HG02885 (cell line): ENCODE results near the gene ARFGEF3.

Experiments used
- ATAC-seq: cut with Tn5 transposase; IDR thresholded peaks from one replicate; pipeline ENCODE4 v1.9.1; 2021; ENCODE audit warnings: mild to moderate bottlenecking; ENCODE audit not compliant: unreplicated experiment, poor library complexity

The ARFGEF3 gene

DNA sequence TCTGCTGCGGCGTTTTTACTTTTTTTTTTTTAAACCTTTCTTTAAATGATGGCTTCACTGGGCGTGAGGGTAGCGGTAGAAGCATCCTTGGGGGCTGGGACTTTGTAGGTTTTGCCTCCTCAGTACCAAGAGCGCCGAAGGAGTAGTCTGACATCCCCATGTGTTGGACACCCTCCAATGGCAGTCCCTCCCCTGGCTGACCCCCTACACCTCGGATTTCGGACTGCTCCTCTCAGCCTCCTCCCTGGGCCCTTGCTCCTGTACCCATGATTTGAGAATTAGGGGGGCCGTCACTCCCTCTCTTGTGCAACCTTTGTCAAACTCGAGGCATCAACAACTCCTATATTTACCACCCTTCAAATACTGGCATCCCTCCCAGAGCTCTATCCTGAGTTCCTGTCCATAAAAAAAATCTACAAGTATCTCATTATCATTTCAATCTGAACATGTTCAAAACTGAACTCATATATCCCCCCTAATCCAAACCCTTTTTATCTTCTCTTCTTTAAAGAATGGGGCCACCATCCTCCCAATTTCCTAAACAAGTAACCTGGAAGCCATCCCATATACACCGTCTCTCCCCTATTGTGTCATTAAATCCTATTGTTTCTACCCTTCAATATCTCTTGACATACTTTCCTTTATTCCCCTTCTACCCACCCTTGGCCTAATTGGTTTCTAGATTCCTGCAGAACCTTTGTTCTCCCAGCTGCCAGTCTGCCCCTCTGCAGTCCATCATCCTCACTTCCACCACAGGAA is 1.2 kb upstream of the ARFGEF3 start:
- ATAC-seq: no peak

DNA sequence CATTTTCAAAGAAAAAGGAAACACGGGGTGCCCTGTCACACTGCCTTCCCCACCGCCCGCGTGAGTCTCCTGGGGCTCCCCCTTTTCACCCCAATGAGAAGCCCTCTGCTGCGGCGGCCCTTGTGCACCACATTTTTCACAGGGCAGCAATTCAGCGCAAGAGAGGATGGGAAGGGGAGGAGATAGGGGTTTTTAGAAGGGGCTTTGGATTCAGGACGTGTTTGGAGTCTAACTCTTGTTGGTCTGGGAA is 726 bp upstream of the ARFGEF3 start:
- no peak for ATAC-seq

DNA sequence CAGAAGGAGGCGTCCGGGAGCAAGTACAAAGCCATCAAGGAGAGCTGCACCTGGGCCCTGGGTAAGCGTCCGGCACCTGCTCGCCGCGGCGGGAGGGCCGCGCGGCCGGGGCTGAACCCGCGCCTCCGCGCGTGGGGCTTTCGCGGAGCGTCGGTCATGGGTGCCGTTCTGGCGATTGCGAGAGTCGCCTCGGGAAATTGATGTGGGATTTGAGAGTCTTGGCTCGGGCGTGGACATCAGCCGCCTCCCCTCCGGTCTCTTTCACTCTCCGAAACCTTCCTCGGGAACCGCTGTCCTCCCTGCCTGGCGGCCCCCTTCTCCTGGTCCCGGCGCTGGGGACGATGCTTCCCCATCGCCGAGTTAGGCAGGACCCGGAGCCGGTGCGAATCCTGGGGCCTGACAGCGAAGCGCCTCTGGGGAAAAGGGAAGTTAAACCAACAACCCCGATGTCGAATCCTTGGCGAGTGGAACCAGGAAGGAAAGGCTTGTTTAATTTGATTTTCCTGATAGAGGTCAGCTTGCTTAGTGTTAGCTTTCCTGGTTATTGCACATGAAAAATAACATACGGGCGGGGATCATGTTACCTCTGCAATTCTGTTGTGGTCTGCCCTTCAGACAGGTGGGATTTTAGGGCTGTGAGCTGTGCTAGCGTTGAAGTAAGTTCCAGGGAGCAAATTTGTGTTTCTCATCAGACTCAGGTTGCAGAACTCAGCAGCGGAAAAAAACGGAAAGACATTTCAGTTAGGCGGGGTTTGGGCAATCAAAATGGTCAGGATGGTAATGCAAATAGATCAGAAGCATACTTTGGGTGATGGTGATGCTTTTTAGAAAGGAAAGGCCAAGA is 594 bp downstream of the ARFGEF3 start:
- peak; percentile 45 for ATAC-seq

DNA sequence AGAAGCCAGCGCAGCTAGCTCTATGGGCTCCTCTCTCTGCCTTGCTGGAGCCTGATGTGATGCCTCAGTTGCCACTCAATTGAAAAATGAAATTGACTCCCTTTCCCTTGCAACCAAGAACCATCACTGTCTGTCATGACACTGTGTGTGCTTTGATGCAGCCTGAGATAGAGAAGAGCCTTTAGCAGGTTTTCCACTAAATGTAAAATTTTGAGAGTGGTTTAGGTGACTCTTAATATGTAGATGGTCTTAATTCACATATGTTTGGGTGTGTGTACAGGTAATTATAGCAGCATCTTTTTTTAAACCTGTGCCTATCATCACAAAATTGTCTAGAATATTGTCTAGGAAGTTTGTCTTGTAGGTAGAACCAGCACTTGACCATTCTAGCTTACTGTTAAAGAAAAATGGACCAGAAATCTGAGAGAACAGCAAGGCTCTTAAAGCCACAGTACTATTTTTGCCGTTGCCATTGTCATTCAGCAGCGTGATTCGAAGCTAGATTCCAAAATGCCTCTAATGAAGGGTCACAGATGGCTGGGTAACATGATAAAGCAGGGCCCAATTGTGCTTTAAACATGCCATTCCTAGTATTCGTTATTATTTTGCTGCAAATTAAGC is 1.3 kb downstream of the ARFGEF3 start:
- ATAC-seq: no peak

DNA sequence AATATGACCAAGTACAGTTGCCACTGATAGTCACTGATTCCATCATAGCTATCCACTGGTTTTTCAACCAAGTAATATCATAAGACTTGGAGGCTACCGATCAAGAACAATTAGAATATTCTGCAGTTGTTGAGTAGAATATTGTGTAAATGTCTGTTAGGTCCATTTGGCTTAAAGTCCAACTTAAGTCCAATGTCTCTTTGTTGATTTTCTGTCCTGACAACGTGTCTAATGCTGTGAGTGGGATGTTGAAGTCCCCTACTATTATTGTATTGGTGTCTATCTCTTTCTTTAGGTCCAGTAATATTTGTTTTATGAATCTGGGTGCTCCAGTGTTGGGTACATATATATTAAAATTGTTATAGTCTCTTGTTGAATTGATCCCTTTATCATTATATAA is 13.9 kb downstream of the ARFGEF3 start:
- ATAC-seq: no peak

DNA sequence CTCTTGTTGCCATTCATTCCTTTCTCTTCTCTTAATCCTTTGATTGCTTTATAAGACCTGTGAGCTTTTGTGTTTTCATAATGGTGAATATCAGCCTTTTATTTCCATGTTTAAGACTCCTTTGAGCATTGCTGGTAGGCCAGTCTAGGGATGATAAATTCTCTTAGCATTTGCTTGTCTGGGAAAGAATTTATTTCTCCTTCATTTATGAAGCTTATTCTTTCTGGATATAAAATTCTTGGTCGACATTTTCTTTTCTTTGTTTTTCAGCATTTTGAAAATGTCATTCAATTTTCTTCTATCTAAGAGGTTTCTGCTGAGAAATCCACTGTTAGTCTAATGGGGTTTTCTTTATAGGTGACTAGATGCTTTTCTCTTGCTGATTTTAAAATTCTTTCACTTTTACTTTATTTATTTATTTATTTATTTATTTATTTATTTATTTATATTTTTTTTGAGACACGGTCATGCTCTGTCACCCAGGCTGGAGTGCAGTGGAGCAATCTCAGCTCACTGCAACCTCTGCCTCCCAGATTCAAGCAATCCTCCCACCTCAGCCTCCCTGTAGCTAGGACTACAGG is 15.0 kb downstream of the ARFGEF3 start:
- ATAC-seq: no peak

DNA sequence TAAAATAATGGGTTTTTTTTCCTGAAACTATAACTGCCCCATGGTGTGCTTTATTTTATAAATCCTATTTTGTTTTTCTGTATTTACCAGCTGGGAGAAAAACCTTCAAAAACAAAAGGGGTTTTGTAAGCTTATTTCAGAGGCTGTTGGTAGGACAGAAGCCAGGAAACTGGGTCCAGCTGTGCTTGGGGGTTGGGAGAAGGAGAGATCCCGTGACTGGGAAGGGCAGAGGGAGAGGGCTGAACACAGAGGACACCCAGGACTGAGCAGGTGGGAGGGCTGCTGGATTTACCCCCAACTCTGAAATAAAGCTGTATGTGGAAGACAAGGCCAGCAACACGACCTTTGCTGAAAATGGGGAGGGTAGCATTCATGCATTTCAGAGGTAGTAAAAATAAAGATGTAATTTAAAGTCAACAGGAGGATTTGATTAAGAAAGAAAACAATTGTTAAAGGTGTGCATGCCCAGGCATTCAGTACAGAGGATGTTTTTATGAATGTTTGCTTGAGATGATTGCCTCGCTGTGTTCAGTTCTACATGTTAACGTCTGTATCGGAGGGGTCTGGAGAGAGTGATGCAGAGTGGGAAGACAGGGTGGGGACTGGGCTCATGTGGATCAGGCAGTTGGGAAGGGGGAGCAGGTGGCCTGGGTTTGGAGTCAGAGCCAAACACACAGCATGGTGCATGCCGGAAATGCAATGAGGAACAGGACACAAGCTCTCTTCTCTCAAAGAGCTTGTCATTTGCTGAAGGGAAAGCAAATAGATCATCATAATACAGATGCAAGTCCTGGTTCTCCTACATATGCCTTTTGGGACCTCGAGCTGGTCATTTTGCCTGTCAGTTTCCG is 21.4 kb downstream of the ARFGEF3 start:
- no peak for ATAC-seq

DNA sequence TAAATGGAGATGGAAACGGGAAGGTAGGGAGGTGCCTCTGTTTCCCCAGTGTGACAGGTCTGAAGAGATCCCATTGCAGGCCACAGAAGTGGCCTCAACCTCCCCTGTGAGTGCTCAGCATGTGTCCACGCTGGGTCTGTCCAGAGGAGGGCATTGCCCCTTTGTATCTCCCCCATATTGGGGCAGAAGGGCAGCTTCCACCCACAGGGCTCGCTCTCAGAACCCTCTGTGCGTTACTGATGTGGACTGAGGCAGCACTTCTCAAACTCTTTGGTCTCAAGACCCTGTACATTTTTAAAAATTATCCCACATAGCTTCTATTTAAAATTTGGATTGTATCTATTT is 22.0 kb downstream of the ARFGEF3 start:
- no peak for ATAC-seq

DNA sequence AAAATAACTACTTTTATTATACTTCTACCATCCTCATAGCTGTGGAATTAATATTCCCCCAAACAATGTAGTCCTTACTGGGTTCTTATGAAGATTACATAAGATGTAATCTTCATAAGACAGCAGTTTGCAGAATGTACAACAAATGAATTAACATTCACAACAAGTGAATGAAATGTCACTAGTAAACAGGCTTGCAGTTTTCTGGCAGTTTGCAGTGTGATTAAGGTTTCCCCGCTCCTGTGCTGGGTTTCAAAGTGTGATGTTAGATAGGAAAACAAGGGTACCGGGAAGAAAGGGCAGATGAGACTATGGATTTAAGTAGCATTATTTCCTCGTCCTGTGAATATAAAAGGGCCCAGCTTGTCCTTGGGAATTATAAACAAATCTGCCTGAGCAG is 22.5 kb downstream of the ARFGEF3 start:
- ATAC-seq: no peak

DNA sequence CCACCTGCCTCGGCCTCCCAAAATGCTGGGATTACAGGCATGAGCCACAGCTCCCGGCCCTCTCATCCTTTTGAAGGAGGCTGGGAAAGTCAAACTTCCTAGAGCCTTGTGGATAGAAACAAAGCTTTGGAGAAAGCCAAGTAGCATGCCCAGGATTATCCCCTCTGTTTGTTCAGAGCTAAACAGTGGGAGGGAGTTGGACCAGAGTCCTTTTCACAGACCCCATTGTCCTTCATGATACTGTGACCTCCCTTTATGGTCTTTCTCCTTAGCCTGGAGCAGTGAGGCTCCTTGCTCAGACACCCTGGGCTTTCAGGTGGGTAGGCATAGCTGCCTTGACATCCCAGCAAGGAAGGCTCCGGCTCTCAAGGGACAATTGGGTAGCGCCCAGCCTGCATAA is 25.4 kb downstream of the ARFGEF3 start:
- ATAC-seq: no peak

DNA sequence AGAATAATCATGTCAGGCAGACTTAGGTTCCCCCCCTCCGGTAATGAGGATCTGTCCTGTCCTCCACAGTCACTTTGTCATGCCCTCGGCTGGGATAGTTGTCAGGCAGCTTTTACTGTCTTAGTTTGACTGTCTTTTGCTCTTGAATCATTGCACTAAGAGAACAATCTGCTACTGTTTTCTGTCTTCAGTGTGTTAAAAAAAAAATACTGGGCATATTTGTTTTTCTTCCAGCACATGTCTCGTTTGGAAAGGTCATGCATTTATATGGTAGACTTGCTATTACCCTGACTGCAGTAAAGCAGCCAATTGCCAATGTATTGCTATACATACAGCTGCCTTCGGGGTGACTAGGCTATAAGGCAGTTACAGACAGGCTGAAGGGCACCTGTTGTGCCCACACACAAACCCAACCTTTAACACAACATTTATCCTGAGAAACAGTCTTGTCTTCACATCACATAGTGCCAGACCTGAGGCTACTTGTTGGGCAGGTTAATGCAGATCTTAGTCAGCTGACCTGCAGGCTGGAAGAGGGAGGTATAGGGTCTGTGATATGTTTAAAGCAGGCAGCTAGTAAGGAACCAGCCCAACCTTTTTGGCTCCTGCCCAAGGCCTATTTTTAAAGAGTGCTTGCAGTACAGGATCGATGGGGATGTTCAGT is 26.7 kb downstream of the ARFGEF3 start:
- ATAC-seq: no peak

DNA sequence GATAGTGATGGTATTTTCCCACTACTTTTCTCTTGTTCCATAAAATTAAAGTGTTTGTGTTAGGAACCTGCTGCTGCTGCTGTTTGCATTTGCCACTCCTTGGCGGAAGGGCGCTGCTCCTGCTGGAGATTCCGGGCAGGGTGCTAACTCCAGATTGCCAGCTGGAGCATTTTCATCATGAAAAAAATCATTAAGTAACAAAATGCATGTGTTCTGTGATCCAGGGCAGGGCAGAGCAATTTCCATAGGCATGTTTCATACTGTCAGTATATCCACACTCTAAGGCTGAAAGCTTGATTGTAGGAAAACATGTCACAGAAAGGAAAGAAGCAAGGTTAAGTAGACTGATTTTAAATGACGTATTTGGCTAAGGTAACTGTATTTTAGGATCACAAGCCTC is 32.5 kb downstream of the ARFGEF3 start:
- ATAC-seq: no peak

DNA sequence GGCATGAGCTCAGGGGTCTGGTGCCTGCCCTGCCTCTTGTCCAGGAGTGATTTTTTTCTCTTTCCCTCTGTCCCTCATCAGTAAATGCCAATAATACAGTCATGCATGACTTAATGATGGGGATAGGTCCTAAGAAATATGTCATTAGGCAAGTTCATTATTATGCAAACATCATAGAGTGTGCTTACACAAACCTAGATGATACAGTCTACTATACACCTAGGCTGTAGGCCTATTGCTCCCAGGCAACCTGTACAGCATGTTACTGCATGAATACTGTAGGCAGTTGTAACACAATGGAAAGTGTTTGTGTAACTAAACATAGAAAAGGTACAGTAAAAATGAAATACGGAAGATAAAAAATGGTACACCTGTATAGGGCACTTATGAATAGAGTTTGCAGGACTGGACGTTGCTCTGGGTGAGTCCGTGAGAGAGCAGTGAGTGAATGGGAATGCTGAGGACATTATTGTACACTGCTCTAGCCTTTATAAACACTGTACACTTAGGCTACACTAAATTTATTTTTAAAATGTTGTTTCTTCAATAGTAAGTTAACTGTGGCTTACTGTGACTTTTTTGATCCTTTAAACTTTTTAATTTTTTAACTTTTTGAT is 34.5 kb downstream of the ARFGEF3 start:
- no peak for ATAC-seq

DNA sequence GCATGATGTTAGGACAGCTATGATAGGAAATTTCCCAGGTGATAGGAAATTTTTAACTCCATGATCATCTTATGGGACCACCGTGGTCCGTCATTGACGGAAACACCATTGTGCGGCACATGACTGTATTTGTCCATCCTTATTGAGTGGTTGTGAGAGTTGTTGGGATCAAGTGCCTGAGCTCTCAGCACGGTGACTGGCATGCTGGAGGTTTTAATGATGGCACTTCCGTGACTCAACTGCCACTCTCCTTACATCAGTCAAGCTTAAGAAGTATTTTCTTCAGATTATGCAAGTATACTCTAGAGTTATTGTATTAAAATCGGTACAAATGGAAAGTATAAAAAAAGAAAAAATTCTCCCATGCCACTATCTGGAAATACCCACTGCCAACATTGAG is 35.8 kb downstream of the ARFGEF3 start:
- ATAC-seq: no peak

DNA sequence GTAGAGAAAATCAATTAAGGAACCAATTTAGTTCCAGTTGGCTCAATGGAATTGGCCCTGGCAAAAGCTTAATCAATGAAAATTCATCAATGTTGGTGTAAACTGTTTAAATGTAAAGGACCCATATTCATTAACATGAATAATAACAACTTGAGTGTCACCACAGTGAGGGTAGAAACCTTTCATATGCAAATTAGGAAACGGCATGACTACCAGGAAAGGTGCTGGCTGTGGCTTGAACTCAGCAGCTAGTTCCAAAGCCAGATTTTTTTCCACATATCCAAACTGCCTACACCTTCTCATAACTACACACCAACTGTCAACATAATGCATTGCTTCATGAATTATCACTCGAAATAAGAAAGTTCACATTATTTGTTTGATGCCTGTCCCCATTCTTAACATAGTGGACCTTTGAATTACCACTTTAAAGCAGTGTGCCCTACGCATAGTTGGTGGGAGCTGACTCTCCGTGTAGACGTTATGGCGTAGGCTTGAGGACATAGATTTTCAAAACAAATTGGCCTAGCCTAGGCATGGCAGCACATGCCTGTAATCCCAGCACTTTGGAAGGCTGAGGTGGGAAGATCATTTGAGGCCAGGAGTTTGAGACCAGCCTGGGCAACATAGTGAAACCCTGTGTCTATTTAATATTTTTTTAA is 36.8 kb downstream of the ARFGEF3 start:
- no peak for ATAC-seq

DNA sequence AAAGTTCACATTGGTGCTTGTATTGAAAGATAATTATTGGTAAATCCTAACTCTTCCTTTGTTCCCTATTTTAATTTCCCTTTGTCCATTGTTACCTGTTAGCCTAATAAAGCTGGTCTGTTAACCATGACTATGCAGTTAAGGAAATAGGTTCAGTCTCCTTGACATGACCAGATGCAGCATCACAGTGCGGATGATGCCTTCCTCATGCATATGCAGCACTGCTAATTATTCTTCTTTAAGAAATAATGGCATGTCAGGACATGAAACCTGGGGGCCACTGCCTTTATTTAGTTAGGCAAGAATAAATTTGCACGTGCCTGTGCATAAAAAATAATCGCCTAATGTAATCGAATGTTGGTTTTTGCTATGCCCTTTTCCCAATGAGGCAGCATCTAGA is 40.1 kb downstream of the ARFGEF3 start:
- no peak for ATAC-seq

DNA sequence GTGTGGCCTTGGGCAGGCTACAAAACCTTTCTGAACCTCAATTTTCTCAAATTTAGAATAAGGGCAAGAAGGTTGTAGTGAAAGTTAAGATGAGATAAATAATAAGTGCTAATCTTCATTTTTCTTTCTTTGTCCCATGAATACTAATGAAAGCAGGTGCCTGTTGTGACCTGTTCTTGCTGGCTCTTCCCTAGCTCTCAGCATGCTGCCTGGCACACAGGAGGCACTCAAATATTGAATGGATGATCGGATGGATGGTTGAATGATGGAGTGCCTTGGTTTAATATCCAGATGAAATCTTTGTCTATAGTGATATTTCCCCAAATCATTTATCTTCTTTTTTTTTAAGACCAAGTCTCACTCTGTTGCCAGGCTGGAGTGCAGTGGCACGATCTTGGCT is 41.6 kb downstream of the ARFGEF3 start:
- ATAC-seq: no peak

DNA sequence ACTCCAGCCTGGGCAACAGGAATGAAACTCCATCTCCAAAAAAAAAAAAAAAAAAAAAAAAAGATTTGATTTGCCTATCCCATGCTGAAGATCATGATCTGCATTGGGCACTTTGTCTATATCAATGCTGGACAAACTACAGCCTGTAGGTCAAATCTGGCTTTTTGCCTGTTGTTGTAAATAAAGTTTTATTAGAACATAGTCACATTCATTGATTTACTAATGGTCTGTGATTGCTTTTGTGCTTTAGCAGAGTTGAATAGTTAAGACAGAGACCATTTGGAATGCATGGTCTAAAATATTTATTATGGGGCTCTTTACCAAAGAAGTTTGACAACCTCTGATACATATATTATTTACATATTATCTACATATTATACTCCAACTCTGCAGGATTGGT is 42.6 kb downstream of the ARFGEF3 start:
- ATAC-seq: no peak

DNA sequence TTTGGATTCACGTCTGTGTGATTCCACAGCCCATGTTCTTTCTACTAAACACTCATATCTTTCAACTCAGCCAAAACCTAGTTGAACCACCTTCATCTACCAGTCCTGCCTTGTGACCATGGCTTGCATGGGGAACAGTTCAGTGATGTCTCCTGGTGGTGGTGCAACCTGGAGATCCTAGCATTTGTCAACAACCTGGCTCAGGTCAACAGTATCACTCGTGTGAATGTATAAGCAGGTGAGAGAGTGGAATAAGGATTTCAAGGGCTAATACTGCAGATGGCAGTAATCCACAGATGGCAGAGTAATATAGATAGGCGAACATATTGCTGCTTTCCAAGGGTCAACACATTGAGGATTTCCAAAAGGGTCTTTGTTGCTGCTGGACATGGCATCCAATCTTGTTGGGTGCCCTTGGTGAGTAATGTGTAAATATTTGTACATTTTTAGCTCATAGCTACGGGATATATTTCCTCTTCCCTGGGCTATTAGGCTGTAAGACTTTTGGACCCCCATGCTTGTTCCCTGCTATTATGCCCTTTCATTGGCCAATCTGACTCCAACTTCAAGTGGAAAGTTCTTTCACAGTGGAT is 43.1 kb downstream of the ARFGEF3 start:
- ATAC-seq: no peak
